Thymus (tissue), 14 donors: ENCODE results near the gene SFPQ. TPM values are rescaled to one million over a fixed set of nuclear protein-coding genes. Genes with fewer than 3 reads are reported as not detected.
A peak's percentile ranks its signal among the peaks of the same experiment; 100 is the strongest.
"Not testable (repeated sequence)": the region's sequence is repeated elsewhere in the genome, so short reads cannot be mapped to it uniquely, and the experiment has no call there.

Experiments
- DNase-seq, 9 donors: peaks; one replicate each; pipeline ENCODE4 v3.0.0-alpha.2; 2013; ENCODE audit warnings: low spot score in 9 of 9, low read depth in 6 of 9, missing footprints in 1 of 9
- H3K27ac ChIP-seq, 2 donors: one replicate each; pipeline ENCODE4 v1.5.1; 2013; ENCODE audit warnings: control low read depth in 1 of 2, low read depth in 1 of 2, low read length in 1 of 2, mild to moderate bottlenecking in 1 of 2, moderate library complexity in 1 of 2
- H3K27me3 ChIP-seq, 2 donors: one replicate each; pipeline ENCODE4 v1.5.1; 2013; ENCODE audit warnings: low read length in 1 of 2; ENCODE audit not compliant: control insufficient read depth in 2 of 2, insufficient read depth in 1 of 2
- H3K36me3 ChIP-seq, 2 donors: one replicate each; pipeline ENCODE4 v1.5.1; 2013; ENCODE audit warnings: low read length in 1 of 2, mild to moderate bottlenecking in 1 of 2, moderate library complexity in 1 of 2; ENCODE audit not compliant: control insufficient read depth in 2 of 2, insufficient read depth in 2 of 2
- H3K4me1 ChIP-seq, 2 donors: one replicate each; pipeline ENCODE4 v1.5.1; 2013; ENCODE audit warnings: low read length in 2 of 2; ENCODE audit not compliant: control insufficient read depth in 2 of 2, insufficient read depth in 2 of 2
- H3K4me3 ChIP-seq, 2 donors: one replicate each; pipeline ENCODE4 v1.5.1; 2013; ENCODE audit warnings: low read length in 2 of 2, control low read depth in 1 of 2, mild to moderate bottlenecking in 1 of 2
- H3K9me3 ChIP-seq, 2 donors: one replicate each; pipeline ENCODE4 v1.5.1; 2013; ENCODE audit warnings: low read length in 1 of 2, mild to moderate bottlenecking in 1 of 2; ENCODE audit not compliant: control insufficient read depth in 2 of 2, insufficient read depth in 1 of 2
- WGBS: extraction: QIAGEN DNeasy Blood & Tissue Kit; methylation state at CpG from one replicate; pipeline ENCODE4 v1.1.7; 2013; 5-methylcytosine and 5-hydroxymethylcytosine counted together
- long read RNA-seq, 10 donors: transcript quantifications; one replicate each; lab custom pipeline, GENCODE V29; 2026
- polyA plus RNA-seq: library from polyadenylated mRNA; stranded (reverse); fragments of 200-250 nt; gene quantifications from one replicate; pipeline ENCODE4 v1.2.3, GENCODE V29; 2013
- total RNA-seq: library from RNA; stranded (reverse); fragments of 120-200 nt; gene quantifications from one replicate; pipeline ENCODE4 v1.2.4, GENCODE V29; 2013
- donor health status: healthy.

SFPQ gene
- 241 TPM for total RNA-seq
- polyA plus RNA-seq, result 327 TPM
- long read RNA-seq, donor 1, transcript SFPQ-205 (3 exons, 2,835 nt), result major isoform, 6 of 14 reads
- long read RNA-seq, donor 1, partial matches to known transcripts, result 0 of 14 reads
- long read RNA-seq, donor 1, other reads (novel, unspliced or antisense), result 0 of 14 reads
- long read RNA-seq, donor 2, transcript SFPQ-207 (2 exons, 440 nt), result minor isoform, 21 of 710 reads
- long read RNA-seq, donor 2, transcript SFPQ-205 (3 exons, 2,835 nt), result major isoform, 137 of 710 reads
- long read RNA-seq, donor 2, transcript SFPQ-201 (10 exons, 3,747 nt), result minor isoform, 99 of 710 reads
- long read RNA-seq, donor 2, transcript SFPQ-203 (3 exons, 1,431 nt), result minor isoform, 84 of 710 reads
- long read RNA-seq, donor 2, partial matches to known transcripts, result 335 of 710 reads
- long read RNA-seq, donor 2, other reads (novel, unspliced or antisense), result 14 of 710 reads
- long read RNA-seq, donor 3, transcript SFPQ-203 (3 exons, 1,431 nt), result minor isoform, 42 of 469 reads
- long read RNA-seq, donor 3, transcript SFPQ-207 (2 exons, 440 nt), result minor isoform, 23 of 469 reads
- long read RNA-seq, donor 3, transcript SFPQ-205 (3 exons, 2,835 nt), result major isoform, 66 of 469 reads
- long read RNA-seq, donor 3, transcript SFPQ-201 (10 exons, 3,747 nt), result minor isoform, 54 of 469 reads
- long read RNA-seq, donor 3, partial matches to known transcripts, result 243 of 469 reads
- long read RNA-seq, donor 3, other reads (novel, unspliced or antisense), result 31 of 469 reads
- long read RNA-seq, donor 4, transcript SFPQ-201 (10 exons, 3,747 nt), result minor isoform, 23 of 236 reads
- long read RNA-seq, donor 4, transcript SFPQ-209 (2 exons, 339 nt), result minor isoform, 12 of 236 reads
- long read RNA-seq, donor 4, transcript SFPQ-203 (3 exons, 1,431 nt), result minor isoform, 17 of 236 reads
- long read RNA-seq, donor 4, transcript SFPQ-205 (3 exons, 2,835 nt), result major isoform, 42 of 236 reads
- long read RNA-seq, donor 4, partial matches to known transcripts, result 135 of 236 reads
- long read RNA-seq, donor 4, other reads (novel, unspliced or antisense), result 0 of 236 reads
- long read RNA-seq, donor 5, transcript SFPQ-207 (2 exons, 440 nt), result minor isoform, 15 of 513 reads
- long read RNA-seq, donor 5, transcript SFPQ-201 (10 exons, 3,747 nt), result minor isoform, 34 of 513 reads
- long read RNA-seq, donor 5, transcript SFPQ-205 (3 exons, 2,835 nt), result major isoform, 68 of 513 reads
- long read RNA-seq, donor 5, transcript SFPQ-203 (3 exons, 1,431 nt), result minor isoform, 36 of 513 reads
- long read RNA-seq, donor 5, partial matches to known transcripts, result 337 of 513 reads
- long read RNA-seq, donor 5, other reads (novel, unspliced or antisense), result 7 of 513 reads
- long read RNA-seq, donor 6, transcript SFPQ-201 (10 exons, 3,747 nt), result minor isoform, 26 of 227 reads
- long read RNA-seq, donor 6, transcript SFPQ-207 (2 exons, 440 nt), result minor isoform, 8 of 227 reads
- long read RNA-seq, donor 6, transcript SFPQ-205 (3 exons, 2,835 nt), result major isoform, 41 of 227 reads
- long read RNA-seq, donor 6, transcript SFPQ-203 (3 exons, 1,431 nt), result minor isoform, 23 of 227 reads
- long read RNA-seq, donor 6, partial matches to known transcripts, result 100 of 227 reads
- long read RNA-seq, donor 6, other reads (novel, unspliced or antisense), result 24 of 227 reads
- long read RNA-seq, donor 7, transcript SFPQ-207 (2 exons, 440 nt), result minor isoform, 9 of 207 reads
- long read RNA-seq, donor 7, transcript SFPQ-201 (10 exons, 3,747 nt), result major isoform, 21 of 207 reads
- long read RNA-seq, donor 7, transcript SFPQ-203 (3 exons, 1,431 nt), result minor isoform, 9 of 207 reads
- long read RNA-seq, donor 7, transcript SFPQ-205 (3 exons, 2,835 nt), result minor isoform, 18 of 207 reads
- long read RNA-seq, donor 7, partial matches to known transcripts, result 136 of 207 reads
- long read RNA-seq, donor 7, other reads (novel, unspliced or antisense), result 12 of 207 reads
- long read RNA-seq, donor 8, transcript SFPQ-201 (10 exons, 3,747 nt), result major isoform, 15 of 100 reads
- long read RNA-seq, donor 8, transcript SFPQ-203 (3 exons, 1,431 nt), result minor isoform, 6 of 100 reads
- long read RNA-seq, donor 8, transcript SFPQ-205 (3 exons, 2,835 nt), result minor isoform, 7 of 100 reads
- long read RNA-seq, donor 8, partial matches to known transcripts, result 67 of 100 reads
- long read RNA-seq, donor 8, other reads (novel, unspliced or antisense), result 0 of 100 reads
- long read RNA-seq, donor 9, transcript SFPQ-207 (2 exons, 440 nt), result minor isoform, 9 of 266 reads
- long read RNA-seq, donor 9, transcript SFPQ-205 (3 exons, 2,835 nt), result major isoform, 41 of 266 reads
- long read RNA-seq, donor 9, transcript SFPQ-203 (3 exons, 1,431 nt), result minor isoform, 19 of 266 reads
- long read RNA-seq, donor 9, transcript SFPQ-201 (10 exons, 3,747 nt), result minor isoform, 31 of 266 reads
- long read RNA-seq, donor 9, partial matches to known transcripts, result 158 of 266 reads
- long read RNA-seq, donor 9, other reads (novel, unspliced or antisense), result 0 of 266 reads
- long read RNA-seq, donor 10, transcript SFPQ-203 (3 exons, 1,431 nt), result minor isoform, 6 of 246 reads
- long read RNA-seq, donor 10, transcript SFPQ-201 (10 exons, 3,747 nt), result major isoform, 34 of 246 reads
- long read RNA-seq, donor 10, transcript SFPQ-205 (3 exons, 2,835 nt), result minor isoform, 5 of 246 reads
- long read RNA-seq, donor 10, partial matches to known transcripts, result 199 of 246 reads
- long read RNA-seq, donor 10, other reads (novel, unspliced or antisense), result 0 of 246 reads

- H3K36me3 ChIP-seq, result peaks cover 25 to 36% of the 10 kb centered on the region in 2 donors
- peak; percentile 97 to 99 (median 98) for DNase-seq
- H3K4me1 ChIP-seq, result peaks cover 10 to 23% of the 10 kb centered on the region in 2 donors
- H3K9me3 ChIP-seq, result no peaks in the 10 kb centered on the region
- H3K27ac ChIP-seq, result peak within 1 kb of the TSS; percentile 100
- H3K27me3 ChIP-seq, result no peaks in the 10 kb centered on the region
- peak within 1 kb of the TSS; percentile 94 to 100 for H3K4me3 ChIP-seq
- 1% methylated on average over 50 of the region's 50 CpGs for WGBS
These were observed at the start of gene SFPQ for GRCh38 chr1:35192853-35193664. SFPQ (minus strand) TSS chr1:35193145; CDS start chr1:35193049, 96 bp downstream.

GRCh38 chr1:35236772-35237171 is 43.8 kb upstream of the SFPQ start:
- H3K36me3 ChIP-seq, H3K4me1 ChIP-seq, DNase-seq, H3K4me3 ChIP-seq, H3K27me3 ChIP-seq, H3K27ac ChIP-seq, H3K9me3 ChIP-seq: not testable (repeated sequence)
- 96% methylated on average over 2 of the region's 2 CpGs for WGBS

- Histone ChIP-seq H3K4me3 (no peak overlapping the region), H3K9me3 (no peaks in the 10 kb centered on the region), H3K27ac (no peak overlapping the region), H3K27me3 (no peaks in the 10 kb centered on the region), H3K4me1 (no peaks in the 10 kb centered on the region), H3K36me3 (no peaks in the 10 kb centered on the region)
- DNase-seq, result no peak
- WGBS, result 96% methylated on average over 1 of the region's 1 CpG
These were observed 38.3 kb upstream of the SFPQ start for GRCh38 chr1:35231287-35231686.

- H3K36me3 ChIP-seq, result no peaks in the 10 kb centered on the region
- DNase-seq, result no peak
- H3K4me3 ChIP-seq, result no peak overlapping the region
- no peaks in the 10 kb centered on the region for H3K9me3 ChIP-seq
- no peaks in the 10 kb centered on the region for H3K27me3 ChIP-seq
- WGBS, result 95% methylated on average over 1 of the region's 1 CpG
- H3K4me1 ChIP-seq, result no peaks in the 10 kb centered on the region
- no peak overlapping the region for H3K27ac ChIP-seq
These were observed 36.8 kb upstream of the SFPQ start for GRCh38 chr1:35229587-35230360.

- Histone ChIP-seq H3K4me1 (no peaks in the 10 kb centered on the region), H3K27ac (no peak overlapping the region), H3K4me3 (no peak overlapping the region), H3K27me3 (no peaks in the 10 kb centered on the region), H3K36me3 (no peaks in the 10 kb centered on the region), H3K9me3 (no peaks in the 10 kb centered on the region)
- WGBS, result 96% methylated on average over 2 of the region's 2 CpGs
- no peak for DNase-seq
These were observed 33.6 kb upstream of the SFPQ start for GRCh38 chr1:35226546-35226945.

- Histone ChIP-seq H3K36me3 (no peaks in the 10 kb centered on the region), H3K4me1 (no peaks in the 10 kb centered on the region), H3K9me3 (no peaks in the 10 kb centered on the region), H3K27me3 (no peaks in the 10 kb centered on the region), H3K27ac (no peak overlapping the region), H3K4me3 (no peak overlapping the region)
- DNase-seq, result no peak
- 94% methylated on average over 4 of the region's 4 CpGs for WGBS
These were observed 30.2 kb upstream of the SFPQ start for GRCh38 chr1:35223084-35223630.
